ENCODE data around the gene EEPD1. TPM values are rescaled to one million over a fixed set of nuclear protein-coding genes. Genes with fewer than 3 reads are reported as not detected.
"Not testable (repeated sequence)": the region's sequence is repeated elsewhere in the genome, so short reads cannot be mapped to it uniquely, and the experiment has no call there.

The EEPD1 gene
- total RNA-seq, 1 donor from 2014 or later: 13.9 TPM

DNA sequence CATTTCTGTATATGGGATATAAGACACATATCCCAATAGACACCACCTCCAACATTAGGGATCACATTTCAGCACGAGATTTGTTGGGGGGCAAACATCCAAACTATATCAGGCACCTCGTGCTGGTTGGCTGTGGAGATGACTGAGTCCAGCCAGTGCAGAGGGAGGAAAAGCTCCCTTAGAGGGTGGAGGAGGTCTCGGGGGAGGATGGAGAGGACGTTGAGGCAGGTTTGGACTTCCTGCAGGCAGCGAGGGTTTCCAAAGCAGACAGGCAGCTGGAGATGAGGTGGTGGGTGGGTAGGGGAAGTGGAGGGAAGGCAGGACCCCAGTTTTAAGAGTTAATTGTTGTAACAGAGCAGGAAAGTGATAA is 56.7 kb downstream of the EEPD1 start:
- DNase-seq (ENCODE audit: low spot score in 2 of 2) (no peak), FAIRE-seq (no peak)

DNA sequence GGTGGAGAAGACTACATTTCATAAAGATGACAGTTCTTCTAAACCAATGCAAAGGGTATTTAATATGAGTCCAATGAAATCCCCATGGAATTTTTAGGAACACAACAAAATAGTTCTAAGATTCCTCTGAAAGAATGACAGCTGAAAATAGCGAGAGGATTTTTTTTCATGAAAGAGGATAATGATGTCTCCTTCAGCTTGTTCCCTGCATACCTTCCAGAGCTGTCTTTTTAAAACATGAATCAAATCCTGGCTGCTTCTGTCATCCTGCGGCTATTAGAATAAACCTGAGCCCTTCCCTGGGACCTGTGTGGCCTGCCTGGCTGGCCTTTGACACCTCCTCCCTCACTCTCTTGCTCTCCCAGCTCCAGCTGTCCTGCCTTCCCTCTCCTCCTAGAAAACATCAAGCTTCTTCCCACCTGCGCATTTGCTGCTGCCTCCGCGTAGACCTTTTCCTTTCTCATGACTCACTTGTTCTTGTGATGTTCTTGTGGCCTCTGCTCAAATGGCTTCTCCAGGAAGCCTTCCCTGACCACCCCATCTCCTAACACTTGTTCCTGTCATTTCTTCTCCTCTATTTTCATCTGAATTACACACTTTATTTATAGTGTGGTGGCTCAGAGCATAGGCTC is 57.4 kb downstream of the EEPD1 start:
- DNase-seq (ENCODE audit: low spot score in 2 of 2): no peak
- FAIRE-seq: no peak

DNA sequence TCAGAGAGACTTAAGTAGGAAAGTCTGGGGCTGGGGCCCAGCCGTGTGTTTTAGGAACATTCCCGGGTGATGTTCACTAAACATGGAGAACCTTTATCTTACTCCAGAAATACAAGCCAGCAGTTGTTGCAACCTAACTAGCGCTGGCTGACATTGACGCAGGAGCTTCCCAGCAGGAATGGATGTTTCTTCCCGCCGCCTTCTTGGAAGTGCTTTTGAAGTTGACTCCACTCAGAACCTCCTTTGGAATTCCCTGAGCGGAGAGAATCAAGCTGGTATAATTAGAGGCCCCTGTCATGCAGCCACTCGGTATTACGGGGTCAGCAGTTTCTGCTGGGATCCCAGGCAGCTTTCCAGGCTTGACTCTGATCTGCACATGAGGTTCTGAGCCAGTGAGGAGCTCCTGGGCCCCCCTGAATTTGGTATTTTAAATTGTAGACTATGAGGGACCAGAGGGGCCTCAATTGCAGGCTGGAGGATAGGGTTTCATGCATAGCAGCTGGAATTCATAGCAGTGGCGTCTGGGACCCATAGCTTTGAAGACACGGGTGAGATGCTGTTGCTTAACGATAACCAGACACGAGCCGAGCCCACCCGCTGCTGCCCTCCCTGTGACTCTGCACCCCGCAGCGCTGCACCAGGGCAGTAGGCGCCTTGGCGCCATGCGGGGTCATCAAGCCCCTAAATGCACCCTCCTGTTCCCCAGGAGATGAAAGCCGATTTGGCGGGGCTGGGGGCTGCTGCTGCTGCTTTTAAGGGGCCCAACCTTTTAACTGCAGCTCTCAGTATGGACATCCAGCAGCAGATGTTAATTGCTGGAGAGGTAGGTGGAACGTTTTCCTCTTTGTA is 61.8 kb downstream of the EEPD1 start:
- DNase-seq (ENCODE audit: low spot score in 2 of 2): no peak
- FAIRE-seq: no peak

DNA sequence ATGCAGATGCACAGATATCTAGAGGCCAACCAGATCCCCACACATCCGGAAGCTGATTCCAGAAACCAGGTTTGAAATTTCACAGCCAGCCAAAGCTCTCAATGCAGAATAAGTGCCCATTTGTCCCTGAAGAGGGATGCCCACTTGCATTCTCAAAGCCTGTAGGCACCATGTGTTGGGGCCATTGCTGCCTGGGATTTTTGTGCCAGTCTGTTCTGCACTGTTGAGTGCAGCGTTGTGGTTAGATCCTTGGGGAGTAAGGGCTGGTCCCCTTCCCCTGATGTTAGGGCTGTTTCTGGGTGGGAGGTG is 62.4 kb downstream of the EEPD1 start:
- no peak for FAIRE-seq

DNA sequence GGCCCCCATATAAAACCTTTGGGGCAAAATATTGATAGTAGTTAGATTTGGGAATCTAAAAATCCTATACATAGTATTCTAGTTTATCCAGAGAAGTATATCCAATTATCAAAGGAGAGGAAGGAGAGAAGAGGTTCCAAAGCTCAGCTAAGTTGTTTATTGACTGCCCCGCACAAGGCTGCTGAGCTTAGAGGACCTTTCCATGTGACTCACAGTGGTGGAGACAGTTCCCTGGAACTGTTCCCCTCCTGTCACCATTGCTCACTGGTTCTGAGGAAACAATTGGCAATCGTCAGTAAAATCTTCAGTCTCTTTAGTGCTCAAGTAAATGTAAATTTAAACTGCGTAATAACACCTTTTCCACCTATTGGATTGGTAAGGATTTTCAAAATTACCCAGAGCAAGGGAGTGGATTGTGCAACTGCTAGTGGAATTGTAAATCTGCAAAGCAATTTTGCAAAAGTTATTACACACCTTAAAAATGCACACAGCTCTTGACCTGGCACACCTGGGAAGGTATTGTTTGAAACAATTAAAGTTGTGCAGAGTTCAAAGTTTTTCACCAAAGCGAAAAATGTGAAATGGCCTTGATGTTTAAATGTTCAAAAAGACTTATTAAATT is 63.1 kb downstream of the EEPD1 start:
- no peak for FAIRE-seq

More for the DNA sequence above, 62.4 kb downstream of the EEPD1 start:
- no peak for DNase-seq (ENCODE audit: low spot score in 2 of 2)

GRCh38 chr7:36217211-36217960 is 64.3 kb downstream of the EEPD1 start:
- DNase-seq (ENCODE audit: low spot score in 2 of 2) (no peak), FAIRE-seq (no peak)

More for the DNA sequence above, 63.1 kb downstream of the EEPD1 start:
- no peak for DNase-seq (ENCODE audit: low spot score in 2 of 2)

DNA sequence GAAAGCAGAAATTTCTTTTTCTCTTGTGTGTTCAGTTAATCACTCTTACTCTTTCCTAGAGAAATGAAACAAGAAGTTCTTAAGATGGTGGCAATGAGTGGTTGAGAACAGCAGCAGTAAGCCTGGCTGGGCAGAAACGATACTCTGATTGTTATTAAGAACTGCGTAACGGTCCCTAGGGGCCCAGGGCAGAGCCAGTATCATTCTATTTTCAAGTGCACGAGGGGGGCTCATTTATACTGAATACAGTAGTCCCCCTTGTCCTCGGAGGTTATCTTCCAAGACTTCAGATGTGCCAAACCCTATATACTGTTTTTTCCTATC is 64.9 kb downstream of the EEPD1 start:
- FAIRE-seq: no peak
- DNase-seq (ENCODE audit: low spot score in 2 of 2): no peak

GRCh38 chr7:36219429-36219828 is 66.4 kb downstream of the EEPD1 start:
- FAIRE-seq (no peak), DNase-seq (ENCODE audit: low spot score in 2 of 2) (no peak)

DNA sequence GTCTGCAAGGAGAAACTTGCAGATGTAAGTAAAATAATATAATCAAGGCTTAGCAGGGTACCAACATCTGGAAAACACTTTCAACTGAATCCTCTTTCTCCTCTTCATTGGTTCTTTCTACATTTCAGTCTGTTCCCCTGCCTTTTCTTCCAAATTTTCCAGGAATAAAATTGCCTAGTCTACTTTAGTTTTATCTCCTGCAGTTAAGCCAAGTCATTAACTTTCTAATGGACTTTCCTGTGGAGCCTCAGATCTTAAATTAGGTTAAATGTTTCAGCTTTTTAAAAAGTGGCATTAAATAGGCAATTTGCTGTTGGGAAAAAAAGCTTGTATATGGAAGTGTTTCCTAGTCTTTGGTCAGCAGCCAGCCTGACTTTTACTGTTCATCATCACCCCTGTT is 70.8 kb downstream of the EEPD1 start:
- no peak for DNase-seq (ENCODE audit: low spot score in 2 of 2)
- no peak for FAIRE-seq

- no peak for FAIRE-seq
Measured at GRCh38 chr7:36224934-36225858, 72.1 kb downstream of the EEPD1 start.

GRCh38 chr7:36226151-36226550 is 73.1 kb downstream of the EEPD1 start:
- FAIRE-seq (no peak), DNase-seq (ENCODE audit: low spot score in 2 of 2) (no peak)

More at GRCh38 chr7:36224934-36225858, 72.1 kb downstream of the EEPD1 start:
- DNase-seq (ENCODE audit: low spot score in 2 of 2): no peak

DNA sequence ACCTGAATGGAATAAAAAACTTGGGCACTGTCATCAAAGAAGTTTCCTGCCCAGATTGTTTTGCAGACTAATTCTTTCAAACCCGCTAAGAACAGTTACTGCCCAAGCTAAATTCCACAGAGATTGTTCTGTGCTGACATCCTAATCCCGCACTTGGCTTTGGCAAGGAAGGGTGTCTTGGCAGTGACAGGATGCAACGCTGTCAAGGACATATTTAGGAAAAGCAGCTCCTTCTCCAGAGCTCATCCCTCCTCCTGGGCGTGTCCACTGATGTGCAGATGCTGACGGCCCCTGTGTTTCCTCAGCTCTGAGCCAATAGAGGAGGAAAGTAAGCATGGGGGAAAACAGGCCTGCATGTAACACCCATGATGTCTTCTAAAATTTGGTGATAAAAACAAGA is 74.2 kb downstream of the EEPD1 start:
- DNase-seq (ENCODE audit: low spot score in 2 of 2) (no peak), FAIRE-seq (no peak)

- FAIRE-seq: no peak
Measured at GRCh38 chr7:36228039-36228438, 75.0 kb downstream of the EEPD1 start.

DNA sequence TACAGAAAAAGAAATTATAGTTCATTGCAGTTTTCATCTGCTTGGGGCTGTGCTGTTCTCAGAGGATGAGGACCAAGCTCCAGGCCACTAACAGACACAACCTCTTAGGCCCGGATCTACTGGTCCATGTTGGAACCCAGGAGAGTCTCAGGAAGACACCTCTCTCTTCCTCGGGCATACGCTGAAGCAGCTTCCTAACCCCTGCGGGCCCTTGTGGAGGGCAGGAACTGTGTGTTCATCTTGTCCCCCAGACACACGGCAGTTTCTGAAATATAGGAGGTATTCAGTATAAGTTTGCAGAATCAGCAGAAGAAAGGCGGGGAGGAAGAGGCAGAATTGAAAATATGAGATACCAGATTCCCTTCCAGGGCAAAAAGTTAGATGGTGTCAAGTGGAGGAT is 78.4 kb downstream of the EEPD1 start:
- FAIRE-seq: no peak

More at GRCh38 chr7:36228039-36228438, 75.0 kb downstream of the EEPD1 start:
- no peak for DNase-seq (ENCODE audit: low spot score in 2 of 2)

DNA sequence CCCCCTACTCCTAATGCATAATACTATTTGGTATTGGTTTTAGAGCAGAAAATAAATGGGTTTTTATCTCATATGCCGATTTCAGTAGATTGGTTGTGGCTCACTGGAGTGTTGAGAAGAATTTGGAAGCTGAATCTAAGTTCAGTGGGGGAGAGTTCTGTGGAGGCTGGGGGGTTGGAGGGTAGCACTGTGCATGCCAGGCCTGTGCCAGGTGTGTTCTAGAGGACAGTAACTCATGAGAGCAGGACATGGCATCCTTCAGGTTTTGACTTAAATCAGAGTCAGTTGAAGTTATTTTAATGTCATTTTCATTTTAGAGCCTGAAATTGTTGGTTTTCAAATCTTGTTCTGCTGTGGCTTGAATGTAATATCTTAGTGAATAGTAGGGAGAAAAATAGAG is 79.5 kb downstream of the EEPD1 start:
- FAIRE-seq (no peak), DNase-seq (ENCODE audit: low spot score in 2 of 2) (no peak)

More for the DNA sequence above, 78.4 kb downstream of the EEPD1 start:
- DNase-seq (ENCODE audit: low spot score in 2 of 2): no peak

DNA sequence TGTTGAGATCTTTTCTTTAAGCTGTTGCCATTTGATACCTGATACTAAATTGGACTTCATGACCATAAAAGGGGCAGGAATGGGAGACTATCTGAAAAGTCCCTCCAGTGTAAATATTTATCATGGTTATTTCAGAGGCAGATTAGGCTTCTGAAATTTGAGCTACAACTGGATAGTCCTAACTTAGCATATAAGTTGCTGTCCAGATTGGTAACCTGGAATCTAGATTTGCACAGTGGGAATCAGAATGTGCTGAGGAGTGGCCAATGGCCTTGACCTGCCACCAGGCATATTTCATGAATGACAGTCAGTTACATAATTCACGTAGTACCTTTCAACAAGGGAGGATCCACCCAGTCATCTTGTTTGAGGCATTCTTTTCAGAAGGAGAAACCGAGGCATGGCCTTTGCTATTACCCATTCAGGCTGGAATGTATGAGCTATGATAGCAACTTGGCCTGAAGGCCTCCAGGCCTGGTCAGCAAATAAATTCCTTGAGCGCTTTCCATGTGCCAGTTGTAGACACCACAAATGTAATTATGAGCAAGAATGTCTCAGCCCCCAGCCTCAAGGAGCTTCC is 80.0 kb downstream of the EEPD1 start:
- no peak for FAIRE-seq
- no peak for DNase-seq (ENCODE audit: low spot score in 2 of 2)

DNA sequence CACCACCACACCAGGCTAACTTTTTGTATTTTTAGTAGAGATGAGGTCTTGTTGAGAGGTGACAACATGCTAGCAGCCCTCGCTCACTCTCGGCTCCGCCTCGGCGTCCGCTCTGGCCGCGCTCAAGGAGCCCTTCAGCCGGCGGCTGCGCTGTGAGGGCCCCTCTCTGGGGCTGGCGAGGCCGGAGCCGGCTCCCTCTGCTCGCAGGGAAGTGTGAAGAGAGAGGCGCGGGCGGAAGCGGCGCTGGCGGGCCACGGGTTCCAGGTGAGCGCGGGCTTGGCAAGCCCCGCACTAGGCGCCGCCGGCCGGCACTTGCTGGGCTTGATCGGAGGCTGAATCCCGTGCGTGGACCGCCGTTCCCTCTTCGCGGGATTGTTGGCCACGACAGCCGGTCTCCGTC is 83.0 kb downstream of the EEPD1 start:
- no peak for FAIRE-seq
- no peak for DNase-seq (ENCODE audit: low spot score in 2 of 2)

DNA sequence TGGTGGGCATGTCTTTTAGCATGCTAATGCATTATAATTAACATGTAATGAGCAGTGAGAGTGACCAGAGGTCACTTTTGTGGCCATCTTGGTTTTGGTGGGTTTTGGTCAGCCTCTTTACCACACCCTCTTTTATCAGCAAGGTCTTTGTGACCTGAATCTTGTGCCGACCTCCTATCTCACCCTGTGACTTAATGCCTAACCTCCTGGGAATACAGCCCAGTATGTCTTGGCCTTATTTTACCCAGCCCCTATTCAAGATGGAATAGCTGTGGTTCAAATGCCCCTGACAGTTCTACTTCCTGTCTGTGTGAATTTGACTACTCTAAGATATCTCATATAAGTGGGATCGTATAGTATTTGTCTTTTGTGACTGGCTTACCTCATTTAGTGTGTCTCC is 85.1 kb downstream of the EEPD1 start:
- FAIRE-seq (no peak), DNase-seq (ENCODE audit: low spot score in 2 of 2) (no peak)

DNA sequence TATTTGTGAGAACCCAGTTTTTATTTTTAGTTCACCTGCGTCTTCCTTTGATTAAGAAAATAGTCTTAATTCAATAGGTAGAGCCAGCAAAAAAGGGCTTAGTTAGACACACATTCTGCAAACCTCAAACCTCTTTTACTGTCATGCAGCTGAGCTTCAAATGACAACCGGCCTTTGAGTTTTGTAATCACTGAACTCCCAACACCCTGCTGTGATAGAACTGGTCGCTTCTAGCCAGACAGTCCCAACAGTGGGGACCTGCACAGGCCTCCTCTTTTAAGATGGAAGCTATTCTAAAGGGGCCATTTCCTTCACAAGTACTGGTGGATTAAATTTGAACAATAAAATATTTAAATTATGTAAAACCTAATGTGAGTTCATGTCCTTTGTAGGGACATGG is 90.3 kb downstream of the EEPD1 start:
- not testable (repeated sequence) for DNase-seq (ENCODE audit: low spot score in 2 of 2); FAIRE-seq

DNA sequence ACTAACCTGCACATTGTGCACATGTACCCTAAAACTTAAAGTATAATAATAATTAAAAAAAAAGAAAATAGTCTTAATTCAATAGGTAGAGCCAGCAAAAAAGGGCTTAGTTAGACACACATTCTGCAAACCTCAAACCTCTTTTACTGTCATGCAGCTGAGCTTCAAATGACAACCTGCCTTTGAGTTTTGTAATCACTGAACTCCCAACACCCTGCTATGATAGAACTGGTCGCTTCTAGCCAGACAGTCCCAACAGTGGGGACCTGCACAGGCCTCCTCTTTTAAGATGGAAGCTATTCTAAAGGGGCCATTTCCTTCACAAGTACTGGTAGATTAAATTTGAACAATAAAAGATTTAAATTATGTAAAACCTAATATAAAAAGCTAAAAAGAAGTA is 90.9 kb downstream of the EEPD1 start:
- FAIRE-seq; DNase-seq (ENCODE audit: low spot score in 2 of 2): not testable (repeated sequence)

Data from frontal cortex (tissue), 4 donors.